22Rv1 (cell line): Measurements from ENCODE around the gene CXorf38.

Experiments used
- CTCF ChIP-seq: fragments of 450-650 bp; IDR thresholded peaks from 2 replicates; pipeline ENCODE4 v1.5.1; 2017; ENCODE audit warnings: mild to moderate bottlenecking
- ZFX ChIP-seq: fragments of 450-650 bp; IDR thresholded peaks from 2 replicates; pipeline ENCODE4 v1.6.1; 2017; ENCODE audit warnings: antibody characterized with exemption, borderline replicate concordance

- TF ChIP-seq CTCF: no peak
- no peak for TF ChIP-seq ZFX
These were observed 31.4 kb downstream of the CXorf38 start for GRCh38 chrX:40615976-40616375.
